GM12873 (cell line): ENCODE data around the gene NEMP1.
A peak's percentile ranks its signal among the peaks of the same experiment; 100 is the strongest.

ENCODE experiments used
- CTCF ChIP-seq: IDR thresholded peaks from 2 replicates; pipeline ENCODE4 v1.5.1; 2012; ENCODE audit warnings: low read depth, mild to moderate bottlenecking, moderate library complexity, low read length, control low read depth; ENCODE audit not compliant: insufficient read depth; ENCODE audit errors: missing control alignments

Gene NEMP1

GRCh38 chr12:57005980-57006808 lies 72.4 kb downstream of the NEMP1 start, which contains the start of gene ZBTB39:
TSS of gene ZBTB39 (minus strand) at chr12:57006546. CDS start at chr12:57004917, 1,629 bp downstream.
- peak; percentile 62 for TF ChIP-seq CTCF
